ENCODE measurements around the gene ATRN.

DNA sequence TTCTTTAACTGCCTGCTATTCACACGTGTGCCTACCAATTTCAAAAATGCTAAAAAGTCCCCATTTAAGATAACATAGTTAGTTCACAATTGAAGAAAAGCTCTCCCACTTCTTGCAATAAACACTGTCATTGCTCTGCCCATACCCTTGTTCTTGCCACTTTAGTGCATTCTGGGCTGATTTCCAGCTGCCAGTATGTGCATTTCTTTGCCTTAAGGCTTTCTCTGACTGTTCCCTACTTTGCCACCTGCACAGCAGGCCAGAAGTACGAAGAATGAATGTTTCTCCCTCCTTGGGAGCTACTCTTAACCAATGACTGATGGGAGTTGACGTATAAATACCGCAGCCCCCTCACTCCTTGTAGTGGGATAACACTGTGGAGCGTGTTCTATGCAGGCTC is 16.0 kb upstream of the ATRN start:
- no peak for TF ChIP-seq CTCF (IDR thresholded peaks at IDR 0.05)
- TF ChIP-seq POLR2A (IDR thresholded peaks at IDR 0.05), result no peak

Data from right lobe of liver (tissue), 4 donors.